Fibroblast of pulmonary artery (primary cell): ENCODE data around the gene TSHZ2.

Source experiments
- DNase-seq: peaks from one replicate; pipeline ENCODE4 v3.0.0-alpha.2; 2010; ENCODE audit warnings: low read depth
- H3K4me3 ChIP-seq: replicated peaks from 2 replicates; pipeline ENCODE4 v1.5.1; 2011; ENCODE audit warnings: low read depth, mild to moderate bottlenecking, control low read depth, low read length, moderate library complexity
- CTCF ChIP-seq: IDR thresholded peaks from 2 replicates; pipeline ENCODE4 v1.5.1; 2011; ENCODE audit warnings: mild to moderate bottlenecking, control low read depth, low read length, inconsistent platforms; ENCODE audit errors: missing control alignments

The TSHZ2 gene

GRCh38 chr20:53152228-53152627 is 180.1 kb downstream of the TSHZ2 start:
- no peak overlapping the region for H3K4me3 ChIP-seq
- TF ChIP-seq CTCF, result no peak
- no peak for DNase-seq

GRCh38 chr20:53154540-53154939 is 182.4 kb downstream of the TSHZ2 start:
- H3K4me3 ChIP-seq, result no peak overlapping the region
- DNase-seq, result peak; percentile 16
- TF ChIP-seq CTCF, result no peak

GRCh38 chr20:53157443-53158408 is 185.6 kb downstream of the TSHZ2 start:
- DNase-seq, result peak; percentile 58
- no peak overlapping the region for H3K4me3 ChIP-seq
- TF ChIP-seq CTCF, result peak; percentile 65

- DNase-seq, result no peak
- TF ChIP-seq CTCF, result no peak
- no peak overlapping the region for H3K4me3 ChIP-seq
Measured at GRCh38 chr20:53159160-53159559, 187.0 kb downstream of the TSHZ2 start.

- no peak overlapping the region for H3K4me3 ChIP-seq
- no peak for DNase-seq
- no peak for TF ChIP-seq CTCF
Measured at GRCh38 chr20:53161073-53161472, 188.9 kb downstream of the TSHZ2 start.

GRCh38 chr20:53161473-53161872 is 189.3 kb downstream of the TSHZ2 start:
- H3K4me3 ChIP-seq, result no peak overlapping the region
- DNase-seq, result no peak
- TF ChIP-seq CTCF, result no peak
